ENCODE results near the gene DFFA. TPM values are rescaled to one million over a fixed set of nuclear protein-coding genes. Genes with fewer than 3 reads are reported as not detected.
"Not testable (repeated sequence)": the region's sequence is repeated elsewhere in the genome, so short reads cannot be mapped to it uniquely, and the experiment has no call there.

The DFFA gene
- total RNA-seq, 1 donor from 2014 or later, result 20.8 TPM

- ATAC-seq (ENCODE audit: poor library complexity) (peak; percentile 94), DNase-seq (peak; percentile 67)
- intact Hi-C loops (cut with DNase I), result loop anchor here (5.0 kb wide), 1 partner anchor 360 kb away; no protein-coding TSS in a partner anchor
Measured at GRCh38 chr1:10507111-10507879, 35.0 kb upstream of the DFFA start.

GRCh38 chr1:10506677-10507047 is 34.3 kb upstream of the DFFA start:
- DNase-seq (no peak), ATAC-seq (ENCODE audit: poor library complexity) (no peak)
- intact Hi-C loops (cut with DNase I), result loop anchor here (5.0 kb wide), 1 partner anchor 361 kb away; no protein-coding TSS in a partner anchor

- DNase-seq; ATAC-seq (ENCODE audit: poor library complexity): not testable (repeated sequence)
- intact Hi-C loops (cut with DNase I), result loop anchor here (5.0 kb wide), 1 partner anchor 361 kb away; no protein-coding TSS in a partner anchor
Measured at GRCh38 chr1:10506046-10506676, 33.8 kb upstream of the DFFA start.

- no peak for ATAC-seq (ENCODE audit: poor library complexity)
- DNase-seq, result no peak
- intact Hi-C loops (cut with DNase I), result no loop called here
Measured at GRCh38 chr1:10504249-10504648, 31.9 kb upstream of the DFFA start.

GRCh38 chr1:10502206-10502605 is 29.9 kb upstream of the DFFA start:
- intact Hi-C loops (cut with DNase I), result no loop called here
- ATAC-seq (ENCODE audit: poor library complexity) (no peak), DNase-seq (no peak)

GRCh38 chr1:10498231-10498630 is 25.9 kb upstream of the DFFA start:
- intact Hi-C loops (cut with DNase I), result loop anchor here (10.0 kb wide), 1 partner anchor 63 kb away; the partner anchor contains the start of gene CENPS
- ATAC-seq (ENCODE audit: poor library complexity) (no peak), DNase-seq (no peak)

- no peak for ATAC-seq (ENCODE audit: poor library complexity)
- intact Hi-C loops (cut with DNase I), result loop anchor here (10.0 kb wide), 1 partner anchor 62 kb away; the partner anchor contains the start of gene CENPS
- DNase-seq, result no peak
Measured at GRCh38 chr1:10497109-10497508, 24.8 kb upstream of the DFFA start.

GRCh38 chr1:10495952-10496351 is 23.6 kb upstream of the DFFA start:
- no peak for DNase-seq
- ATAC-seq (ENCODE audit: poor library complexity), result peak; percentile 4

GRCh38 chr1:10495475-10495817 is 23.1 kb upstream of the DFFA start:
- ATAC-seq (ENCODE audit: poor library complexity) (no peak), DNase-seq (no peak)
- intact Hi-C loops (cut with DNase I), result loop anchor here (10.0 kb wide), 1 partner anchor 61 kb away; the partner anchor contains the start of gene CENPS

More at GRCh38 chr1:10495952-10496351, 23.6 kb upstream of the DFFA start:
- intact Hi-C loops (cut with DNase I), result loop anchor here (10.0 kb wide), 1 partner anchor 61 kb away; the partner anchor contains the start of gene CENPS

GRCh38 chr1:10494754-10495474 is 22.6 kb upstream of the DFFA start:
- DNase-seq, result peak; percentile 81
- intact Hi-C loops (cut with DNase I), result loop anchor here (10.0 kb wide), 1 partner anchor 60 kb away; the partner anchor contains the start of gene CENPS
- peak; percentile 91 for ATAC-seq (ENCODE audit: poor library complexity)

GRCh38 chr1:10494418-10494753 is 22.1 kb upstream of the DFFA start:
- no peak for ATAC-seq (ENCODE audit: poor library complexity)
- no peak for DNase-seq
- intact Hi-C loops (cut with DNase I), result loop anchor here (10.0 kb wide), 1 partner anchor 60 kb away; the partner anchor contains the start of gene CENPS

GRCh38 chr1:10490286-10490970 is 18.1 kb upstream of the DFFA start:
- intact Hi-C loops (cut with DNase I), result loop anchor here (10.0 kb wide), 1 partner anchor 56 kb away; the partner anchor contains the start of gene CENPS
- DNase-seq (no peak), ATAC-seq (ENCODE audit: poor library complexity) (no peak)

- intact Hi-C loops (cut with DNase I), result loop anchor here (10.0 kb wide), 1 partner anchor 55 kb away; the partner anchor contains the start of gene CENPS
- no peak for DNase-seq
- ATAC-seq (ENCODE audit: poor library complexity), result no peak
Measured at GRCh38 chr1:10489291-10490055, 17.1 kb upstream of the DFFA start.

- intact Hi-C loops (cut with DNase I), result no loop called here
- ATAC-seq (ENCODE audit: poor library complexity) (no peak), DNase-seq (no peak)
Measured at GRCh38 chr1:10484521-10484920, 12.2 kb upstream of the DFFA start.

- intact Hi-C loops (cut with DNase I), result no loop called here
- ATAC-seq (ENCODE audit: poor library complexity) (no peak), DNase-seq (no peak)
Measured at GRCh38 chr1:10480614-10481013, 8.3 kb upstream of the DFFA start.

- DNase-seq (no peak), ATAC-seq (ENCODE audit: poor library complexity) (no peak)
- intact Hi-C loops (cut with DNase I), result no loop called here
Measured at GRCh38 chr1:10479296-10479695, 7.0 kb upstream of the DFFA start.

- intact Hi-C loops (cut with DNase I), result no loop called here
- no peak for ATAC-seq (ENCODE audit: poor library complexity)
- DNase-seq, result no peak
Measured at GRCh38 chr1:10475510-10475909, 3.2 kb upstream of the DFFA start.

Data from Right ventricle myocardium superior (tissue), 1 donor.